Mucosa of descending colon (tissue), 3 donors: ENCODE data around the gene BDH1. TPM values are rescaled to one million over a fixed set of nuclear protein-coding genes. Genes with fewer than 3 reads are reported as not detected.

Experiments
- ATAC-seq: fragments of 200-7000 bp; cut with Tn5 transposase; one replicate; pipeline ENCODE4 v1.9.1; 2020; ENCODE audit warnings: mild to moderate bottlenecking, moderate library complexity
- DNase-seq, 3 donors: peaks; one replicate each; pipeline ENCODE4 v3.0.0-alpha.2; 2020
- H3K36me3 ChIP-seq: fragments of 200-600 bp; one replicate; pipeline ENCODE4 v1.8.0; 2021; ENCODE audit warnings: low read depth, mild to moderate bottlenecking
- H3K4me1 ChIP-seq: fragments of 200-600 bp; one replicate; pipeline ENCODE4 v1.8.0; 2021; ENCODE audit warnings: low read depth, mild to moderate bottlenecking
- H3K4me3 ChIP-seq: fragments of 200-600 bp; one replicate; pipeline ENCODE4 v1.8.0; 2021; ENCODE audit warnings: mild to moderate bottlenecking
- H3K9me3 ChIP-seq: fragments of 200-600 bp; one replicate; pipeline ENCODE4 v1.8.0; 2021; ENCODE audit warnings: mild to moderate bottlenecking
- CTCF ChIP-seq: fragments of 200-600 bp; IDR thresholded peaks from one replicate; pipeline ENCODE4 v1.8.0; 2022; ENCODE audit warnings: antibody characterized with exemption, mild to moderate bottlenecking
- intact Hi-C, 2 donors: fragments of 100-400 bp; cut with DNase I in 1 of 2; cut with micrococcal nuclease in 1 of 2; formaldehyde crosslinking; loops; one replicate each; pipeline versions ENCODE4 v1.11.0 to v1.11.1; 2022; cut with DNase I, micrococcal nuclease
- total RNA-seq, 3 donors: library from RNA; stranded (reverse); fragmentation: NEBNext Ultra II Directional in 2 of 3; extraction: Animal tissue kit (Norgen Biotek cat#: 25700) in 2 of 3; gene quantifications; one replicate each; pipeline versions ENCODE4 v1.2.1 to v1.2.4, GENCODE V29; 2021 to 2023
- donor health status: DM: no; HTN: no; CAD: no; lungs with moderate emphysema.
- donor health status: DM: no; HTN: no; CAD: no.
- donor health status: DM: no; HTN: yes; CAD: no.

BDH1 gene
- total RNA-seq, 3 donors from 2014 or later: 79.3 to 246 (median 160) TPM

GRCh38 chr3:197554196-197554561 is 1.6 kb downstream of the BDH1 start:
- TF ChIP-seq CTCF: no peak
- intact Hi-C loops: no loop called here
- Histone ChIP-seq H3K4me3 (peak overlapping the region; percentile 75), H3K9me3 (no peaks in the 10 kb centered on the region), H3K4me1 (peaks cover 17% of the 10 kb centered on the region), H3K36me3 (no peaks in the 10 kb centered on the region)
- ATAC-seq (no peak), DNase-seq (no peak)

- ATAC-seq: no peak
- Histone ChIP-seq H3K4me1 (peaks cover 14% of the 10 kb centered on the region), H3K9me3 (no peaks in the 10 kb centered on the region), H3K4me3 (no peak overlapping the region), H3K36me3 (no peaks in the 10 kb centered on the region)
- no peak for TF ChIP-seq CTCF
- intact Hi-C loops: no loop called here
- DNase-seq: no peak
Observed at GRCh38 chr3:197552198-197552597, 3.6 kb downstream of the BDH1 start.

- ATAC-seq: no peak
- intact Hi-C loops: no loop called here
- H3K4me1 ChIP-seq: peaks cover 14% of the 10 kb centered on the region
Observed at GRCh38 chr3:197550489-197550888, 5.3 kb downstream of the BDH1 start.

GRCh38 chr3:197549261-197549885 is 6.4 kb downstream of the BDH1 start:
- H3K4me1 ChIP-seq: peaks cover 14% of the 10 kb centered on the region
- DNase-seq (no peak), ATAC-seq (no peak)
- no peak for TF ChIP-seq CTCF
- H3K9me3 ChIP-seq: no peaks in the 10 kb centered on the region
- H3K36me3 ChIP-seq: no peaks in the 10 kb centered on the region
- no peak overlapping the region for H3K4me3 ChIP-seq
- intact Hi-C loops: no loop called here

More at GRCh38 chr3:197550489-197550888, 5.3 kb downstream of the BDH1 start:
- Histone ChIP-seq H3K9me3 (no peaks in the 10 kb centered on the region), H3K36me3 (no peaks in the 10 kb centered on the region), H3K4me3 (no peak overlapping the region)
- DNase-seq: no peak
- TF ChIP-seq CTCF: no peak

- no peak overlapping the region for H3K4me3 ChIP-seq
- intact Hi-C loops: no loop called here
- no peaks in the 10 kb centered on the region for H3K36me3 ChIP-seq
- no peaks in the 10 kb centered on the region for H3K9me3 ChIP-seq
- peaks cover 14% of the 10 kb centered on the region for H3K4me1 ChIP-seq
- ATAC-seq: peak; percentile 92
- TF ChIP-seq CTCF: no peak
- DNase-seq: peak in 2 of 3 donors; percentile 68 to 70
Observed at GRCh38 chr3:197547306-197548011, 8.3 kb downstream of the BDH1 start.
